HuH-7.5 (cell line): ENCODE data around the gene TIAM2.

ENCODE experiments used
- DNase-seq: peaks from one replicate; pipeline ENCODE4 v3.0.0; 2011; ENCODE audit warnings: low spot score

TIAM2 gene

GRCh38 chr6:155234687-155235086 lies 239.6 kb downstream of the TIAM2 start:
- DNase-seq: no peak

- no peak for DNase-seq
These were observed 240.0 kb downstream of the TIAM2 start for GRCh38 chr6:155235087-155235486.

GRCh38 chr6:155237613-155238012 lies 242.5 kb downstream of the TIAM2 start:
- DNase-seq: no peak

- DNase-seq: no peak
These were observed 245.9 kb downstream of the TIAM2 start for GRCh38 chr6:155240905-155241600.

GRCh38 chr6:155241966-155242365 lies 246.9 kb downstream of the TIAM2 start:
- no peak for DNase-seq

GRCh38 chr6:155244434-155244833 lies 249.3 kb downstream of the TIAM2 start:
- no peak for DNase-seq

- no peak for DNase-seq
These were observed 250.1 kb downstream of the TIAM2 start for GRCh38 chr6:155245193-155245592.

GRCh38 chr6:155245831-155246230 lies 250.7 kb downstream of the TIAM2 start:
- DNase-seq: no peak

GRCh38 chr6:155246825-155247224 lies 251.7 kb downstream of the TIAM2 start:
- DNase-seq: no peak

GRCh38 chr6:155247618-155248007 lies 252.5 kb downstream of the TIAM2 start:
- no peak for DNase-seq

GRCh38 chr6:155248008-155249001 lies 253.2 kb downstream of the TIAM2 start:
- peak; percentile 42 for DNase-seq

GRCh38 chr6:155250701-155251381 lies 255.7 kb downstream of the TIAM2 start:
- no peak for DNase-seq

GRCh38 chr6:155252581-155252980 lies 257.5 kb downstream of the TIAM2 start:
- no peak for DNase-seq

GRCh38 chr6:155253337-155253736 lies 258.2 kb downstream of the TIAM2 start:
- no peak for DNase-seq

- no peak for DNase-seq
These were observed 259.0 kb downstream of the TIAM2 start for GRCh38 chr6:155254139-155254538.

GRCh38 chr6:155256122-155256795 lies 261.1 kb downstream of the TIAM2 start:
- DNase-seq: no peak

- DNase-seq: no peak
These were observed 262.7 kb downstream of the TIAM2 start for GRCh38 chr6:155257796-155258195.

GRCh38 chr6:155259204-155259603 lies 264.1 kb downstream of the TIAM2 start:
- DNase-seq: no peak

GRCh38 chr6:155259897-155260296 lies 264.8 kb downstream of the TIAM2 start:
- DNase-seq: no peak

- no peak for DNase-seq
These were observed 265.6 kb downstream of the TIAM2 start for GRCh38 chr6:155260686-155261085.

- DNase-seq: no peak
These were observed 266.2 kb downstream of the TIAM2 start for GRCh38 chr6:155261111-155261900.
